GM18498 (cell line): ENCODE data around the gene NRP1.

Experiments used
- ATAC-seq: cut with Tn5 transposase; IDR thresholded peaks from one replicate; pipeline ENCODE4 v1.9.1; 2021; ENCODE audit warnings: mild to moderate bottlenecking, moderate library complexity; ENCODE audit not compliant: unreplicated experiment

The NRP1 gene

DNA sequence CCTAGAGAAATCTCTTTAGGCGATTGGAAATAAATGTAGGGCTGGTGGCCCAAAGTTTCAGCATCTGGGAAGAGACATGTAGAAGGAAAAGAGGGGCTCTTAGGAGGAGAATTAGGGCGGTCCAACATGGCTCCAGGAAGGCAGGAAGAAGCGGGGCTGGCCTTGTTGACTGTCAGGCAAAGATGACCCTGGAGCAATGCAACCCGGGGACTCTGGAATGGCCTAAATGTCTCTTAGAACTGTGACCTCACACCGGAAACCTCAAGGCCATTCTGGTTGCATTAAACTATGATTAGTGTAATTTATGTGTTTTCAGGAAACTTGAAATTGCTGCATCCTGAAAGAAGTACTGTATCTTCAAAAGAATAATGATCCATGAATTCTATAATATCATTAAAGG is 66.8 kb downstream of the NRP1 start:
- ATAC-seq = no peak

DNA sequence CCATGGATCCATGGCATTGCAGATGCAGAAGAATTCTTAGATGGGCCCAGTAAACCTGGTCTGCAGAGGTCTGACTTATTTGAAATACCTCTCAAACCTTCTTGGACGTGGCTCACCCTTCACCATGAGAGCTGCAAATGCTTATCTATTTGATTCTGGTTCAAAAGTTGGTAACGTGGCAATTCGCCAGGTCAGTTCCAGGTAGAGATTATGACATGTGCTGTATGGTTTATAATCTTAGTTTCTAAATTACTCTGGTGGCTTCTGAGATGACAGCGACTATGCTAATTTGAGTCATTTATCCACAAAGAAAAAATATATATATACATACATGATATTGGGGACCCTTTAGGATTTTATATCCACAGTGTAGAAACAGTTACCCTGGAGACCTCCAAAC is 68.8 kb downstream of the NRP1 start:
- no peak for ATAC-seq

DNA sequence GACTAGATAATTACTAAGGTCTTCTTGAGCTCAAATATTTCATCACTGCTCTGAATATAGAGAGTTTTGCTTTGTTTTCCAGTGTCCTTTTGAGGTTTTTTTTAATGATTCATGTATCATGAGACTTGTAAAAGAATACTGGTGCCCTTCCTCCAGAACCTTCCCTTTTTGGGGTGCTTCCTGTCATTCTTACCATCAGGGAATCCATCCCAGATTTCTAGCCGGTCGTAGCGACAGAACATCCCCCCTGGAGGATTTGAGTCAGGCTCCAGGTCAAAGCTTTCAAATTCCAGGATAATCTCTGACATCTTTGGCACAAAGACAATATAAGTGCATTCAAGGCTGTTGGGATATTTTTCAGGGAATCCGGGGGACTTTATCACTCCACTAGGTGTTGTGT is 71.0 kb downstream of the NRP1 start:
- ATAC-seq = no peak

DNA sequence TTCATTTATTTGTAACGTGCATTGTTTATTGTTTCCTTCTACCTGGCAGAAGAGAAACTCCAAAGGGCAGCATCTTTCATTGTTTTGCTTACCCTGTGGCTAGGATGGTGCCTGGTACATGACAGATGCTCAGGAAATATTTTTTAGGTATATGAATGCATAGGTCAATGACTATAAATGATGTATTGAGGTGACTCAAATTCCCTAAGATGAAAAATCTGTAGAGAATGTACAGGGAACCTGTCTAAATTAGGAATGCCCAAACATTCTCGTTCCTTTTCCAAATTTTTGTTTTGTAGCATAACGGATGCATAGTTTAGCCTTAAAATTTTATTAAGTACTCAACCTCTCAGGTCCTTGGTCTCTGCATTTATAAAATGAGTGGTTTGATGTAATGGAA is 71.6 kb downstream of the NRP1 start:
- ATAC-seq = no peak

DNA sequence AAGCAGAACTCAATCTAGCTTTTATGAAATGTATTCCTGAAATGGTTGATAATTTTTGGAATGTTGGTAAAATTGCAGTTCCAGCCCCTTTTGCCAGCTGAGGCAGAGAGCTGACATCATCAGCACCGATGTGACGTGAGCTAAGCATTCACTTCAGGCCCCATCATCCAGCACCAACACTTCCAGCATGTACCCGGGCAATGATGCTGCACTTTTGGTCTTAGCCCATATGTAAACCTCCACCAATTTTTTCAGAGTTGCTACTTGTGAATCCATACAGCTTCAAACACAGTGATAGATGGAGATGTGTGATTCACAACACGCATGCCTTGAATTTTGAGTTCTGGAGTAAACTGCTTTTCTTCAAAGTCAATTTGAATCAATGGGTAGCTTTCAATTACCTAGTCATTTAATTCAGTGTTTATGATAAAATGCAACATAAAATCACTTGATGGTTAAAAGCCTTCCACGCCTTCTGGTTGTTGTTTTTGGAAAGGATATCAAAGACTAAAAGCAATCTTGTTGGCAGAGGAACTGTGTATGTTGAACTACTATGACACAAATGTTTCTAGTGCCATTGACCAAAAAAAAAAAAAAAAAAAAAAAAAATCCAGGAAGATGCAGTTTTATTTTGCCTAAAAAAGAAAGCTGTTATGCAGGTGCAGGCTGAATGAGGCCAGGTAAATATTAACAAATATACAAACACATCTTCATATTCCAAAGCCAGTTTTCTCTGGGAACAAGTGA is 73.9 kb downstream of the NRP1 start:
- ATAC-seq = no peak

DNA sequence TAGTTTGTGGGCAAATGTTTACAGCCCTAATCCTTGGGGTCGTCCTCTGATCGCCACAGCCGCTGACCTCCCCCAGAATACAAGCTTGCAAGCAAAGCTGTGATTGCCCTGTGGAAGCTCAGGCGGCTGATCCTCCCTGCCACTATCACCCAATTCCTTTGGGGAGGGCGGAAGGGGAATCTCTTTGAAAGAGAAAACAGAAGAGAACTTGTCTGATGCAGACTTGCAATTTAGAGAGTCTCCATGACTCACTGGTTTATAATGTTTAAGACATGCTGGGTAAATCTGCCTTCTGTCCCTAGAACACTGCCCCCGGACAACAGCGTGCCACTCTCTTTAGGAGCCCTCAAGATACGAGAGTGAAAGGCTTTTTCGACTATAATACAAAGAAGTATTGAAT is 75.5 kb downstream of the NRP1 start:
- no peak for ATAC-seq

DNA sequence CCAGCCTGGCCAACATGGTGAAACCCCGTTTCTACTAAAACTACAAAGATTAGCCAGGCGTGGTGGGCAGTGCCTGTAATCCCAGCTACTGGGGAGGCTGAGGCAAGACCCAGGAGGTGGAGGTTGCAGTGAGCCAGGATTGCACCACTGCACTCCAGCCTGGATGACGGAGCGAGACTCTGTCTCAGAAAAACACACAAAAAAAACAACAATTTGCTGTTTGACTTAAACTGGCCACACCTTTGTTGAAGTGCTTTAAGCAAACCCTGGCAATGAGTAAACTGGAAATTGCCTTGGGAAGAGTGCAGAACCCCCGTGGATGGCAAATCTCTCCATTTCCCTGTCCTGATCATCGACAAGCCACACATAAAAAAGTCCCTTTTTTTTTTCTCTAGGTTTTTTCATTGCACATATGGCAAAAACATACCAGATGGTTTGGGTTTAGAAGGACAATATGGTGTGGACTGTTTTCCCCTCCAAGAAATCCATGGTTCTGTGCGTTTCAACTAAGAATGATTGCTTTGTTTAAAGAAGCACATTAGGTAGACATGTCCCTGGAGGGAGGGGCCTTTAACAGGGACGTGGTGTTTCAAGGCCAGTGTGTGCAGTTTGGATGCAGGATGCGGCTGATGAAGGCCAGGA is 76.9 kb downstream of the NRP1 start:
- no peak for ATAC-seq

DNA sequence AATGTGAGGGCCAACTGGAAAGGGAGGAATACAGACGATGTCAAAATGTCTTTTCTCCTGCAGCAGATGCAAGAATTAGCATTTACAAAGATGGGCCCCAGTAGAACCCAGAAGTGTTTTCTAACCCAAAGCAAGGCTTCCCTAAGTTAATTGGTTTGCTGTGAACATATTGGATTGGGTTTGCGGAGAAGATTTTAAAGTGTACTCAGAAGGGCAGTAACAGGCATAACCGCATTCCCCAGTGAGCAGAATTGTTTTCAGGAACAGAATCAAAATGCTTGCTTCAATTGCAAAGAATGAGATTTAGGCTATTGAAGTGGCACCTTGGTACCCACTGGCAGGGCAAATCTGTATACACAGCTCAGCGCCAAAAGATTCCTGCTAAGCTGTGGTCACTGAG is 78.0 kb downstream of the NRP1 start:
- no peak for ATAC-seq

DNA sequence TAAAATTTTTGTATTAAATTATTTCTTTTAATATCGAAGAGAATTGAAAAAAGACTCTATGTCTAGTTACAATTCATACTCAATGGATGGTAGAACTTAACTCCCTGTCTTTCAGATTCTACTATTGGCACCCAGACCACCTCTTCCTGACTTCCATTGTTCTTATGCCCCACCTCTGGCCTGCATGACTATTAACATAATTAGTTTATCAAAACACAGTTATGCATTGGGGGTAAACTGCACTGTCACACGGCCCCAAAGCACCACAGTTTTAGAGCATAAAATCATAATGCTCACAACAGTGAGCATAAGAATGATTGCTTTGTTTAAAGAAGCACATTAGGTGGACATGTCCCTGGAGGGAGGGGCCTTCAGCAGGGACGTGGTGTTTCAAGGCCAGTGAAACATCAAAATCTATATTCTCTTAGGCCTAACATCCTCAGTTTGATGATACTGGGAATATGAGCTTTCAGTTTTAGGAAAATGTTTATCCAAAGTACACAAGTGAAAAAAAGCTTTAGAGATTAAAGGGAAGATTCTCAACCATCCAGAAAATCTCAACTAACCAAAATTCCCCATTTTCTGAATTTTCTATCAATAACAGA is 79.8 kb downstream of the NRP1 start:
- ATAC-seq = no peak

DNA sequence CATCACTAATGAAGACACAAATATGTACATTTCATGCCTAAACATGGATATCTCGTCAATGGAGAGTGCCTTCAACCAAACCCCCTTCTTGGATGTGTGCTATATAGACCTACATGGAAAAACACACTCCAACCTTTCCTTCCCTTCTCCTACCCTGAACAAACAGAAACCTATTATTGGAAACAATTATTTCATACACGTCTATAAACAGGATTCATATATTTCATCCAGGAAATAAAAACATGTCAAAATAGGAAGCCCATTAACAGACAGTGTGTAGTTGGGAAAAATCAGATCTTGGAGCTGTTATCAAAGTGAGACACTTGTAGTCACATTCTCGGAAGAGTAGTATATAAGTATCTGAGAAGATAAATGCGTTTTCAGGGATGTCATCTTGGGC is 81.1 kb downstream of the NRP1 start:
- no peak for ATAC-seq

DNA sequence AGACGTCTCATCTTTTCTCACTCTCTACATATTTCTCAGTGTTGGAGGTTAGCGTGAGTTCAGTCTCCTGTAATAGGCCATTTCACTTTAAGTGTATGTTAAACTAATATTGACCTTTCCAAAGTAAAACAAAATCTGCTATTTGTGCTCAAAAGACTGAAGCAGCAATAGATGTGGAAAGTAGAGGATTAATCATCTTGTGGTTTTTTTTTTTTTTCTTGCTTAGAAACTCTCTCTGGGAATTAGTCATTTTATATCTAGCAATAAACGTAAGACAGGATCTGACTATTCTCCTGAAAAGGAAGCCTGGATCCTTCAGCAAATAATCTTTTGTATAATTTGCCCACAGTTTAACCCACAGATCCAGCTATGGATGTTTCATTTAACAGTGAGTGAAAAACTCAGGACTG is 81.7 kb downstream of the NRP1 start:
- no peak for ATAC-seq

DNA sequence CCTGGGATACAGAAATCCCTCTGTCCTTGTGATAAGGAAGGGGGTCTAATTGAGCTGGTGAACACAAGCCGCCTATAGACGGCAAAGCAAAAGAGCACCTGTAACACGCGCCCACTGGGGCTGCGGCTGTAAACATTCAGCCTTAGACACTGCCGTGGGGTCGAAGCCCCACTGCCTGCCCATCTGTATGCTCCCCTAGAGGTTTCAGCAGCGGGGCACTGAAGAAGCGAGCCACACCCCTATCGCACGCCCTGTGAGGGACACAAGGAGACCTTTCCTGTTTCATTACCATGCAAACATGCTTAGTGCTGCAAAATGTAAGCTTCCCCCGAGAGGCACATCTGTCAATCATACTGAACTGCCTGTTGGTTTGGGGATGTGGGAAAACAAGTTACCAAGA is 82.1 kb downstream of the NRP1 start:
- ATAC-seq = no peak

DNA sequence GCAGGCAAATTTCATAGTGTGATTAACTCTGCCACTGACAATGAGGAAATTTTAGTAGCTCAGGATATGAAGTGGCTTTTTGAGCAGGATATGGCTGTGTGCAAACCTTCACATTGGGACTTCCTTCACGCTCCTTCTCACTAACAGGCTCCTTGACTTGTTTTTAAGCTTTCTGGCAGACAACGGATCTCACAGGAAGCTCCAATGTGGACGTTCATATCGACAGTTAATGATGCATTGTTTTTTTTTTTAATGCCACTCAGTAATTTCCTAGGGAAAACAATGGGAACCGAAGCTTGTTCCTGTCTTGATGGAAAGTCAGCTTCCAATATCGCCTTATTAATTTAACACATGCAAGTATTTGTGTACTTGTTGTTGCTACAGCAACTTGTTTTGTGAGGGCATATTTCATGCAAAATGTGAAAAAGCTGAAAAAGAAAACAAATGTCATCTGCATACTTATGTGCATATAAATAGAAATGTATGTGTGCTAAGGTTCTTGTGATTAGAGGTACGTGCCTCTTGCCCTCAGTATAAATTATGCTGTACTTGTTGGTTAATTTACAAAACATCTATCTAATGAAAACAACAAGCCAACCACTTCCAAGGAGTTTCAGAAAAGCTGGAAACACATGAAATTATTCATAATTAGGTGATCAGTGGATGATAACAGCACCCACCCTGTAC is 84.7 kb downstream of the NRP1 start:
- ATAC-seq = no peak

DNA sequence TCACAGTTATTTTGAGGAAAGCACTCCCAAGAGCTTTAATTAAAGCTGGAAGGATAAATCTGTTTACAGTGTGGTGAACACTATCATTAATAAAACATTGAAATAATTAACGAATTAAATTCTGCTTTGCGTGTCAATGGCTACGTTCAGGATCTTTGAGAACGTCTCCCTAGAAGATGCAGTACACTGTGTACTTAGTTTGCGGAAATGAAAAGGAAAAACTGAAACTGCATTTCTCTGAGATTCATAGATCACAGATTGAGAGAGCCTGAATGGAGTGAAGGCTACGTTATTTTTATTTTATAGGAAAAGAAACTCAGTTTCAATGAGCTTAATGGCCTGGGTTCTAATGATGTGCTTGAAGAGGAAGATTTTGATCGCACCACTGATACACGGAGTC is 85.3 kb downstream of the NRP1 start:
- ATAC-seq = no peak

DNA sequence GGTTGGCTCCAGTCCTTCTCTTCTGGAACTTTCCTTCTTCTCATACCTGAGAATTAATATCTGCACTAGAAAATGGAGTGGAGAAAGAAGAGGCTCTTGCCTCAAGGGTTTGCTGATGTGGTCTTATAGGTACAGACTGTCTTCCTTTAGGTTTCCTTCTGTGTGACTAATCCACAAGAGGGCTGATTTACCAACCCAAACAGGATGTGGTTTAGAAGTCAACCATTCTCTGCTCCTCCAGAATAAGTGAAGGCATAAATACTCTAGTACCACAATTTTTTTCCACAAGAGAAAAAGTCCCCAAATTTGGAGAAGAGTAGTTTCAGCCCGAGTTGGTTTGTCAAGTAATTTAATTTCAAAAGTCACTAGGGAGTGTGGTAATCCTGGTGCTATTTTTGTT is 85.8 kb downstream of the NRP1 start:
- ATAC-seq = peak; percentile 70

DNA sequence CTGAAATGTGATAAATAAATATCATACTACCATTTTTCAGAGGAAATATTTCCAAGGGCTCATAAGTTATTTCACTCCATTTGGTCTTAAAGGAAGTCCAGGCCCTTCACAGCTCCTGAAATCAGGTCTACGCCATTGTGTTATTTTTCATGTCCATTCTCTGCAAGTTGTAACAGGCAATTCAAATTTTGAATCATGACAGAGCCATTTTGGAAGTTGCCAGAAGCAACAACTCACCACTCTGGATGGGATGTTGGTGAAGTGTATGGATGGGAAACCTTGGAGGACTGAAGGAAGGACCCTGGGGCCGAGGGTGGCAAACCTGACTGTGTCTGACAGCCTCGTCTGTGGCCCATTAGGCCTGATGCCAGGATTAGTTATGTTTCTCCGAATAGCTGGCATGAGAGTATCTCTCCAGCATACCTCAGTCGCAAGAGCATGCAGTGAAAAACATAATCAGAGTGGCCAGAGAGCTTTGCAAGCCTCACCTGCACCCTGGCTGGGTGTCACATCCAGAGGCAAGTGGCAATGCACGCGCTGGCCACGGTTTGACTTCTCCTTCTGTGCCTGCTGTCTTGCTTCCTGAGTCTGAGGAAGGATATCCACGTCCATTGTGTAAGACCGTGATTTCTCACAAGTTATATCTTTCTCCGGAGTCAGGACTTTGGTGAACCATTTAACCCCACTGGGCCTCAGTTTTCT is 87.1 kb downstream of the NRP1 start:
- no peak for ATAC-seq

DNA sequence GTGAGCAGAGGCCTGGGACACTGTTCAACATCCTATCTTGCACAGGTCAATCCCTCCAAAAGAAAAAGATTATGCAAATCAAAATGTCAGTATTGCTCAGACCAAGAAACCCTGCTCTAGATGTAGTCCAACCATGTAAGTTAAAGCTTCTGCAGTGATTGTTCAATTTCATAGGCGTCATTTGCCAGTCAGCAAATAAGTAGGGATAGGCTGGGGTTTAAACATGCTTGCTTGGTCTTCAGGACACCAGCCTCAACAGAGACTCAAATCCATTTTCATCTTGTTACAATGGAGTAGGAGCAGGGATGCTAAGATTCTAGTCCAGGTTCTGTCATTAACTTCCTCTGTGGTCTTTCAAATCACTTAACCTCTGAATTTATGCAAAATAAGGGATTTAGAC is 89.1 kb downstream of the NRP1 start:
- ATAC-seq = no peak

DNA sequence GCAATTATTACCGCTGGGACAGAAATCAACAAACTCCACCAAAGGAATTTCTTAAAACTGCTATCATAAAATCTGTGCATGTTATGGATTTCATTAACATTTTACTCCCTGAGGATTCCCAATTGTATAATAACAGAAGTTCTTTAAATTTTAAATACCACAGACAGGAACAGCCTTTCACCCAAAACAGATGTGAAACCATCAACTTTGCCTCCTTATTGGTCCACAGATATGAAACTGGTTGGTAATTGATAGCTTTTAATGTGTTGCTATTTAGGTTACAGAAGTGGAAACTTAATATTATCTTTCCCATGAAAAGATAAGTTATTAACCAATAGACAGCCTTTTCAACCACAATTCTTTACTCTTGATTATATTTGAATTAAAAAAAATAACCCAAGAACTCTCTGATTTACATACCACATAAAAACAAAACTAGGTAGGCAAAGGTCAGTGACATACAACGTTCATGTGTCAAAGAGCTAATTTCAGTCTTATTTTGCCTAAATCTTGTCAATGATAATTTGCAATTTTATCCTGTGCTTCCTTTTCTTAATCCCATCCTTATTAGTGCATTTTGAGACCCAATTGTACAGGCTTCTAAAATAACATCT is 90.0 kb downstream of the NRP1 start:
- no peak for ATAC-seq

DNA sequence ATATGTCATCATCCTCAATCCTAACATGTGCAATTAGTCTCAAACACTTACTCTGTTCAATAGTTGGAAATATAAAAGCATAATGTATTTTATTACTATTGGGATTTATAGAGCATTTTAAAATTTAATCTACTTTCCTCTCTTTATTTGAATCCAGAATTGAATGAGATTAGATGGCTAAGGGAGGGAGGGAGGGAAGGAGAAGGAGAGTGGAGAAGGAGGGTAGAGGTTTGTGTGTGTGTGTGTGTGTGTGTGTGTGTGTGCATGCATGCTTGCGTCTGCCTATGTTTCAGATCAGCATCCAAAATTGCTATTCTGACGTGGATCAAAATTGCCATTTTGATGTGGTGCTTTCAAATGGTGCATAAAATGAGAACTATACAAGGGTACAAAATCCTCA is 90.8 kb downstream of the NRP1 start:
- ATAC-seq = no peak

DNA sequence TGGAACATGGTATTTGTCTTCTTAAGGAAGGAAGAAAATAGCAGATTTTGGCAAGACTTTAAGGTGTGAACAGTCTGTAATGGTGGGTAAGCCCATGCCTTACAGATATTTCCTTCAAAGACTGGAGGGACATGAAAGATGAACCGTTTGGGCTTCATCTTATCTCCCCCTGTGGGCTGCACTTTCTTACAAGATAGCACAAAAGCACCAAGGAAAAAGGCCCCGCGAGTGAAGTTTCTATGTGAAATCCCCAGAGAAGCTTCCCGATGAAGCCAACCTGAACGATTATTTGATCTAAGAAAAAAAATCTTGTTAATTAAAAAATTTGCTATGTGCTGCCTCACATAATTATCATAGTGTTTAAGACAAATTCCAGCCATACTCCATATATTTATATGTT is 91.5 kb downstream of the NRP1 start:
- no peak for ATAC-seq

DNA sequence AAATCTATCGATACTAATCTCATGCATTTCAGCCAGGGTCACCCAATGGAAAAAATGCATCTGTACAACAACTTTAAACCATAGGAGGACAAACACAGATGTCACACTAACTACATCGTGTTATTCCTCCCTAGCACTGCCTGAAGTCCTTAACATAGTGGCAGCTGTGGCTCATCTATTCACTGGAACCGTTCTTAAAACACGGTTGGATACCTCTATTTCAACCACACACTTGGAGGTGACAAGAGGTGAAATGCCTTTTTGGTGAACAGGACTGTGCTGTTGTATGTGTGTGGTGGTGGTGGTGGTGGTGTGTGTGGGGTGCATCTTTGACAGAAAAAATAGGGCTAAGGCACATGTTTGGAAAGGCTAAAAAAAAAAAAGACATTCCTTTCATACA is 93.1 kb downstream of the NRP1 start:
- ATAC-seq = no peak
